ENCODE data around the gene CYP3A7.
"Not testable (repeated sequence)": the region's sequence is repeated elsewhere in the genome, so short reads cannot be mapped to it uniquely, and the experiment has no call there.

CYP3A7 gene

DNA sequence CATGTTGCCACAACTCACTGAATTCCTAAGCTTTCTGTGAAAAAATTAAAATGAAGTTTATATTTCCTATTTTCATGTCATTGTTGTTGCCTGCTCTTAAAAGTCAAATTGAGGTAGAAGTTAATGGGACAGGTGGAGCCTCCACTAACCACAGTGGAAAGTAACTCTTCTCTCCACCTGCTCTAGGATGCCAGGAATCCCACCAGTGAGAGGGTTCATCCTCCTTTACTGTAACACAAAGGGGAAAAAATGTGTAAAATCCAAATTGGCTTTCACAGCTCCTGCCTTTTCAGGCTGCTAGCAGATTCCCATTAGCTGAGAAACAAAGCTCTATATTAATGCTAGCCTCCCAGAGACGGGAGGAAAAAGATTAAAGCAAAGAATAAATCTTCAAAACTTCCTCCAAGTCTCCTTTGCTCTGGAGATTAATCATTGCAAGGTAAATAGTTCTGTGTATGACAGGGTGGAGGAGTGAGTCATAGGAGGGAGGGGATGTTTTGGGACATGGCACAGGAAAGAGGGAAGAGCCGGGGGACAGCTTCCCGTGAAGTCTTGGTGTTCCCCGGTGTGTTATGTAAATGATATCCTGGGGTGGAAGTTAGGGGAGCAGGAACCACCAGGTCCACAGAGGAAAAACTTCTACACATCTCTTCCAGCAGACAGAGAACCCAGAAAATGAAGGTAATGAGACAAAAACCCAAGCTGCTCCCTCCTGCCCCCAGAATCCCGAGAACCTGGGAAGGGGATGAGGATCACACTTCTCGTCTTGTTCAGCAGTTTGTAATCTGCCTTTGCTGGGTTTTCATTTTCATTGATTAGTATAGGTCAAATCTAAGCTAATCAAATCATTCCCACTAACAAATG is 35.9 kb downstream of the CYP3A7 start:
- H3K36me3 ChIP-seq (ENCODE audit: control insufficient read depth, insufficient read depth, low read length); H3K9ac ChIP-seq (ENCODE audit: low read length); H3K9me3 ChIP-seq (ENCODE audit: control insufficient read depth, insufficient read depth, low read depth, low read length); H3K27ac ChIP-seq (ENCODE audit: low read depth, low read length); H3K27me3 ChIP-seq (ENCODE audit: control insufficient read depth, insufficient read depth, low read length); H3K4me3 ChIP-seq (ENCODE audit: low read depth, low read length): not testable (repeated sequence)
- peaks cover 12% of the 10 kb centered on the region; the same call in 1 of the 2 replicates for H3K4me1 ChIP-seq (ENCODE audit: control insufficient read depth, insufficient read depth, low read length)

GRCh38 chr7:99694912-99695304 is 40.1 kb downstream of the CYP3A7 start:
- Histone ChIP-seq H3K27ac (ENCODE audit: low read depth, low read length) (no peak overlapping the region), H3K27me3 (ENCODE audit: control insufficient read depth, insufficient read depth, low read length) (no peaks in the 10 kb centered on the region), H3K9me3 (ENCODE audit: control insufficient read depth, insufficient read depth, low read depth, low read length) (0 out of 2 replicates have a peak, but pooled peaks cover 3% of the 10 kb centered on the region), H3K9ac (ENCODE audit: low read length) (no peak overlapping the region), H3K4me3 (ENCODE audit: low read depth, low read length) (no peak overlapping the region), H3K4me1 (ENCODE audit: control insufficient read depth, insufficient read depth, low read length) (peaks cover 24% of the 10 kb centered on the region), H3K36me3 (ENCODE audit: control insufficient read depth, insufficient read depth, low read length) (no peaks in the 10 kb centered on the region)

- no peak overlapping the region for H3K4me3 ChIP-seq (ENCODE audit: low read depth, low read length)
- H3K27ac ChIP-seq (ENCODE audit: low read depth, low read length), result no peak overlapping the region
- peaks cover 24% of the 10 kb centered on the region for H3K4me1 ChIP-seq (ENCODE audit: control insufficient read depth, insufficient read depth, low read length)
- no peaks in the 10 kb centered on the region for H3K27me3 ChIP-seq (ENCODE audit: control insufficient read depth, insufficient read depth, low read length)
- H3K9ac ChIP-seq (ENCODE audit: low read length), result no peak overlapping the region
- H3K9me3 ChIP-seq (ENCODE audit: control insufficient read depth, insufficient read depth, low read depth, low read length), result 0 out of 2 replicates have a peak, but pooled peaks cover 3% of the 10 kb centered on the region
- no peaks in the 10 kb centered on the region for H3K36me3 ChIP-seq (ENCODE audit: control insufficient read depth, insufficient read depth, low read length)
Measured at GRCh38 chr7:99694201-99694911, 40.6 kb downstream of the CYP3A7 start.

- peaks cover 18% of the 10 kb centered on the region for H3K4me1 ChIP-seq (ENCODE audit: control insufficient read depth, insufficient read depth, low read length)
- H3K36me3 ChIP-seq (ENCODE audit: control insufficient read depth, insufficient read depth, low read length), result no peaks in the 10 kb centered on the region
- 0 out of 2 replicates have a peak, but pooled peaks cover 3% of the 10 kb centered on the region for H3K9me3 ChIP-seq (ENCODE audit: control insufficient read depth, insufficient read depth, low read depth, low read length)
- H3K4me3 ChIP-seq (ENCODE audit: low read depth, low read length), result peak overlapping the region; percentile 36; the same call in 1 of the 2 replicates
- H3K27ac ChIP-seq (ENCODE audit: low read depth, low read length), result peak overlapping the region; percentile 32; the same call in 1 of the 2 replicates
- H3K9ac ChIP-seq (ENCODE audit: low read length), result no peak overlapping the region
- no peaks in the 10 kb centered on the region for H3K27me3 ChIP-seq (ENCODE audit: control insufficient read depth, insufficient read depth, low read length)
Measured at GRCh38 chr7:99693427-99694200, 41.4 kb downstream of the CYP3A7 start.

DNA sequence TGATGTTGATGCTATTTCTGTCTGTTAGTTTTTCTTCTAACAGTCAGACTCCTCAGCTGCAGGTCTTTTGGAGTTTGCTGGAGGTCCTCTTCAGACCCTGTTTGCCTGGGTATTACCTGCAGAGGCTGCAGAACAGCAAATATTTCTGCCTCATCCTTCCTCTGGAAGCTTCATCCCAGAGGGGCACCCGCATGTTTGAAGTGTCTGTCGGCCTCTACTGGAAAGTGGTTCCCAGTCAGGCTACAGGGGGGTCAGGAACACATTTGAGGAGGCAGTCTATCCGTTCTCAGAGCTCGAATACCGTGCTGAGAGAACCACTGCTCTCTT is 41.9 kb downstream of the CYP3A7 start:
- H3K27me3 ChIP-seq (ENCODE audit: control insufficient read depth, insufficient read depth, low read length), result no peaks in the 10 kb centered on the region
- no peak overlapping the region for H3K4me3 ChIP-seq (ENCODE audit: low read depth, low read length)
- H3K9me3 ChIP-seq (ENCODE audit: control insufficient read depth, insufficient read depth, low read depth, low read length), result 0 out of 2 replicates have a peak, but pooled peaks cover 3% of the 10 kb centered on the region
- H3K4me1 ChIP-seq (ENCODE audit: control insufficient read depth, insufficient read depth, low read length), result peaks cover 18% of the 10 kb centered on the region
- no peak overlapping the region for H3K9ac ChIP-seq (ENCODE audit: low read length)
- H3K36me3 ChIP-seq (ENCODE audit: control insufficient read depth, insufficient read depth, low read length), result no peaks in the 10 kb centered on the region
- H3K27ac ChIP-seq (ENCODE audit: low read depth, low read length), result no peak overlapping the region

DNA sequence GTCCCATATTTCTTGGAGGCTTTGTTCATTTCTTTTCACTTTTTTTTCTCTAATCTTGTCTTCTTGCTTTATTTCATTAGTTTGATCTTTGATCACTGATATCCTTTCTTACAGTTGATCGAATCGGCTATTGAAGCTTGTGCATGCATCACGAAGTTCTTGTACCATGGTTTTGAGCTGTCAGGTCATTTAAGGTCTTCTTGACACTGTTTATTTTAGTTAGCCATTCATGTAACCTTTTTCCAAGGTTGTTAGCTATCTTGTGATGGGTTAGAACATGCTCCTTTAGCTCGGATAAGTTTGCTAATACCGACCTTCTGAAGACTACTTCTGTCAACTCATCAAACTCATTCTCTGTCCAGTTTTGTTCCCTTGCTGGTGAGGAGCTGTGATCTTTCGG is 42.4 kb downstream of the CYP3A7 start:
- H3K27ac ChIP-seq (ENCODE audit: low read depth, low read length); H3K4me3 ChIP-seq (ENCODE audit: low read depth, low read length); H3K9me3 ChIP-seq (ENCODE audit: control insufficient read depth, insufficient read depth, low read depth, low read length); H3K27me3 ChIP-seq (ENCODE audit: control insufficient read depth, insufficient read depth, low read length); H3K36me3 ChIP-seq (ENCODE audit: control insufficient read depth, insufficient read depth, low read length); H3K9ac ChIP-seq (ENCODE audit: low read length): not testable (repeated sequence)
- H3K4me1 ChIP-seq (ENCODE audit: control insufficient read depth, insufficient read depth, low read length), result peaks cover 18% of the 10 kb centered on the region

GRCh38 chr7:99691658-99692057 is 43.3 kb downstream of the CYP3A7 start:
- not testable (repeated sequence) for H3K9me3 ChIP-seq (ENCODE audit: control insufficient read depth, insufficient read depth, low read depth, low read length); H3K27me3 ChIP-seq (ENCODE audit: control insufficient read depth, insufficient read depth, low read length); H3K4me3 ChIP-seq (ENCODE audit: low read depth, low read length); H3K9ac ChIP-seq (ENCODE audit: low read length); H3K27ac ChIP-seq (ENCODE audit: low read depth, low read length); H3K36me3 ChIP-seq (ENCODE audit: control insufficient read depth, insufficient read depth, low read length)
- H3K4me1 ChIP-seq (ENCODE audit: control insufficient read depth, insufficient read depth, low read length), result peaks cover 18% of the 10 kb centered on the region

DNA sequence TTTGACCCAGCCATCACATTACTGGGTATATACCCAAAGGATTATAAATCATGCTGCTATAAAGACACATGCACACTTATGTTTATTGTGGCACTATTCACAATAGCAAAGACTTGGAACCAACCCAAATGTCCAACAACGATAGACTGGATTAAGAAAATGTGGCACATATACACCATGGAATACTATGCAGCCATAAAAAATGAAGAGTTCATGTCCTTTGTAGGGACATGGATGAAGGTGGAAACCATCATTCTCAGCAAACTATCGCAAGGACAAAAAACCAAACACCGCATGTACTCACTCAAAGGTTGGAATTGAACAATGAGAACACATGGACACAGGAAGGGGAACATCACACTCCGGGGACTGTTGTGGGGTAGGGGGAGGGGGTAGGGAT is 44.1 kb downstream of the CYP3A7 start:
- H3K36me3 ChIP-seq (ENCODE audit: control insufficient read depth, insufficient read depth, low read length); H3K9ac ChIP-seq (ENCODE audit: low read length); H3K27me3 ChIP-seq (ENCODE audit: control insufficient read depth, insufficient read depth, low read length); H3K4me3 ChIP-seq (ENCODE audit: low read depth, low read length); H3K9me3 ChIP-seq (ENCODE audit: control insufficient read depth, insufficient read depth, low read depth, low read length); H3K27ac ChIP-seq (ENCODE audit: low read depth, low read length): not testable (repeated sequence)
- peaks cover 18% of the 10 kb centered on the region for H3K4me1 ChIP-seq (ENCODE audit: control insufficient read depth, insufficient read depth, low read length)

DNA sequence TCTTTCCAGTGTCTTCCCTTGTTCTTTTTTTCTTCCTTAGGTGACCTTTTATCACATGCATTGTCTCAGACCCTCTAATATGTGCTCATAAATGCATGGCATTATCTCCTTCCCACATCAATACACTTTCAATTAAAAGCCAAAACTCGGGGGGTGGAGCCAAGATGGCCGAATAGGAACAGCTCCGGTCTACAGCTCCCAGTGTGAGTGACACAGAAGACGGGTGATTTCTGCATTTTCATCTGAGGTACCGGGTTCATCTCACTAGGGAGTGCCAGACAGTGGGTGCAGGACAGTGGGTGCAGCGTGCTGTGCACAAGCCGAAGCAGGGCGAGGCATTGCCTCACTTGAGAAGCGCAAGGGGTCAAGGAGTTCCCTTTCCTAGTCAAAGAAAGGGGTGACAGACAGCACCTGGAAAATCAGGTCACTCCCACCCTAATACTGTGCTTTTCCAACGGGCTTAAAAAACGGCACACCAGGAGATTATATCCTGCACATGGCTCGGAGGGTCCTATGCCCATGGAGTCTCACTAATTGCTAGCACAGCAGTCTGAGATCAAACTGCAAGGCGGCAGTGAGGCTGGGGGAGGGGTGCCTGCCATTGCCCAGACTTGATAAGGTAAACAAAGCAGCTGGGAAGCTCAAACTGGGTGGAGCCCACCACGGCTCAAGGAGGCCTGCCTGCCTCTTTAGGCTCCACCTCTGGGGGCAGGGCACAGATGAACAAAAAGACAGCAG is 49.0 kb downstream of the CYP3A7 start:
- H3K27ac ChIP-seq (ENCODE audit: low read depth, low read length); H3K36me3 ChIP-seq (ENCODE audit: control insufficient read depth, insufficient read depth, low read length); H3K4me3 ChIP-seq (ENCODE audit: low read depth, low read length); H3K9ac ChIP-seq (ENCODE audit: low read length); H3K27me3 ChIP-seq (ENCODE audit: control insufficient read depth, insufficient read depth, low read length); H3K4me1 ChIP-seq (ENCODE audit: control insufficient read depth, insufficient read depth, low read length): not testable (repeated sequence)
- peaks cover 19% of the 10 kb centered on the region for H3K9me3 ChIP-seq (ENCODE audit: control insufficient read depth, insufficient read depth, low read depth, low read length)

DNA sequence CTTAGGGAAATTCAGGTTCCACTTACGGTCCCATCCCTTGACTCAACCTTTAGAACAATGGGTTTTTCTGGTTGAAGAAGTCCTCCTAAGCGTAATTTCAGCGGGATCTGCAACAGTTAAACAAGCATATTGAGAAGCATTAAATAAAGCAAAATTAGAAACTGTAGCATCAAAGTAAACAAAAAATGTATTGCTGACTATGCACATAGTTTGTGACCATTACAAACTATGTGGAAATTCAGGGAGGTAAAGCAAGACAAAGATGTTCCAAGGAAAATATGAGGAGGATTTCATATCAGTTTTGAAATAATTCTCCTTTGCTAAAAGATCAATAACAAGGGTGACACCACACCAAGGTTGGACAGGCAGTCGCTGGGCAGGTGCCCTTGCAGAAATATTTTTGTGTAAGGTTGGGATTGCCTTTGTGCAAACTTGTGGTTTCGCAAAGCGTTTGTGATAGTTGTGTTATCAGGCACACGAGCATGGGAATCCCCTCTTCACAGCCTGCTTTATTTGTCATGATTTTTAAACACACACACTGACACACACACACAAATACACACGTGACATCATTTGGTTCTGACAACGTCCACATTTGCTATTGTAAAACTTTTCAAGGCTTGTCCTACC is 49.8 kb downstream of the CYP3A7 start:
- Histone ChIP-seq H3K27ac (ENCODE audit: low read depth, low read length) (no peak overlapping the region), H3K36me3 (ENCODE audit: control insufficient read depth, insufficient read depth, low read length) (no peaks in the 10 kb centered on the region), H3K4me1 (ENCODE audit: control insufficient read depth, insufficient read depth, low read length) (no peaks in the 10 kb centered on the region), H3K9me3 (ENCODE audit: control insufficient read depth, insufficient read depth, low read depth, low read length) (peaks cover 22% of the 10 kb centered on the region), H3K9ac (ENCODE audit: low read length) (no peak overlapping the region), H3K27me3 (ENCODE audit: control insufficient read depth, insufficient read depth, low read length) (no peaks in the 10 kb centered on the region), H3K4me3 (ENCODE audit: low read depth, low read length) (no peak overlapping the region)

All from HUES6 (cell line).